Osteoblast (primary cell): Measurements from ENCODE around the gene IL15RA. TPM values are rescaled to one million over a fixed set of nuclear protein-coding genes. Genes with fewer than 3 reads are reported as not detected.

ENCODE experiments used
- DNase-seq: peaks from one replicate; pipeline ENCODE4 v3.0.0; 2011; ENCODE audit warnings: low spot score, mixed read lengths; ENCODE audit not compliant: insufficient read length; ENCODE audit errors: missing footprints
- H2AFZ ChIP-seq: 2 replicates; pipeline ENCODE4 v1.6.0; 2011; ENCODE audit warnings: mild to moderate bottlenecking, low read length
- H3K27ac ChIP-seq: 2 replicates; pipeline ENCODE4 v1.5.1; 2011; ENCODE audit warnings: mild to moderate bottlenecking, low read depth, low read length, moderate library complexity
- H3K27me3 ChIP-seq: 2 replicates; pipeline ENCODE4 v1.6.0; 2012; ENCODE audit warnings: mild to moderate bottlenecking, control low read depth, inconsistent platforms, low read length, moderate library complexity; ENCODE audit not compliant: insufficient read depth
- H3K36me3 ChIP-seq: 2 replicates; pipeline ENCODE4 v1.5.1; 2011; ENCODE audit warnings: mild to moderate bottlenecking, low read length, control low read depth, moderate library complexity; ENCODE audit not compliant: insufficient read depth
- H3K4me1 ChIP-seq: 2 replicates; pipeline ENCODE4 v1.5.1; 2011; ENCODE audit warnings: mild to moderate bottlenecking, low read length, control low read depth, moderate library complexity; ENCODE audit not compliant: insufficient read depth
- H3K4me2 ChIP-seq: 2 replicates; pipeline ENCODE4 v1.6.0; 2011; ENCODE audit warnings: mild to moderate bottlenecking, low read length; ENCODE audit not compliant: insufficient read depth
- H3K4me3 ChIP-seq: fragments of 200-600 bp; sonication (generic); 3 replicates; pipeline ENCODE4 v1.5.1; 2012; ENCODE audit warnings: mild to moderate bottlenecking, low read length, inconsistent platforms; ENCODE audit not compliant: insufficient read depth
- H3K79me2 ChIP-seq: 2 replicates; pipeline ENCODE4 v1.6.0; 2012; ENCODE audit warnings: mild to moderate bottlenecking, low read length, control low read depth, inconsistent platforms; ENCODE audit not compliant: insufficient read depth
- H3K9me3 ChIP-seq: 2 replicates; pipeline ENCODE4 v1.5.1; 2011; ENCODE audit warnings: low read depth, low read length, control low read depth
- H4K20me1 ChIP-seq: 2 replicates; pipeline ENCODE4 v1.6.0; 2012; ENCODE audit warnings: mild to moderate bottlenecking, low read length, control low read depth; ENCODE audit not compliant: insufficient read depth
- total RNA-seq: library from RNA; depleted of rRNA; stranded (reverse); fragments of >200 nt; gene quantifications from 2 replicates; pipeline ENCODE4 v1.2.3, GENCODE V29; 2012
- TF ChIP-seq, protein P1 (sequence below): IDR thresholded peaks from 2 replicates; pipeline ENCODE4 v1.5.1; 2011; ENCODE audit warnings: mild to moderate bottlenecking, low read depth, low read length, moderate library complexity; ENCODE audit errors: extremely low read depth

Gene IL15RA
- total RNA-seq, 1 donor: 1.1 TPM

DNA sequence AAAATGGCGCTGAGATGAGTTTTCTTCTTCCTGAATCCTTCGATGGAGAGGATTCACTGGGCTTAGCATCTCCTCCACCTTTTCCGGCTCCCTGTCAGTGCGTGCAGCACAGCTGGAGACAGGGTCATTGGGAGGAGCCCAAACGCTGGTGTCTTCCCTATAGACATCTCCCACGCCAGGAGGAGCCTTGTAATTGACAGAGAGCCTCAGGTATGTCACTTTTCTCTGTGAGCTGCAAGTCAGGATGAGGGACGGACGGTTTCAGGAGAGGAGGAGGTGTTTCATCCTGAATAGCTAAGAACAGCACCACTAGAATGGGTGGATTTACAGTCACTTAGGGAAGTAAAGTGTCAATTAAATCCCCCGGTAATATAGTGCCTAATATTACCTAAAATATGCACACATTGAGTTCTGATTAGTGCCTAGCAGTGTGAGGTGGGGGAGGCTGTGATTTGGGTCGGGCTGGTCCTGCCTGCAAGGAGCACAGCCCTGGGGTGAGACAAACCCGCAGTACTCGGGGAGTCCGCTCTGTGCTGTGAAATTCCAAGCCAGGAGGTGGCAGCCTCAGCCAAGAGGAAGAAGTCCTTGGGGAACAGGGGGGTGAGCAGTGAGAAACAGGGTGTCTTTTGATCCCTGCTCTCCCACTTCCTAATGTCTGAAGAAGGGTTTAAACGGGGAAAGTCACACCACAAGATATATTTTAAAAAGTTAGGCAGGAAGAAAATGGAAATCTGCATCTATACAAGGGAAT, 28.2 kb downstream of the IL15RA start:
- H3K36me3 ChIP-seq: no peaks in the 10 kb centered on the region
- H3K79me2 ChIP-seq: no peaks in the 10 kb centered on the region
- H3K9me3 ChIP-seq: no peaks in the 10 kb centered on the region
- H2AFZ ChIP-seq: no peak overlapping the region
- H4K20me1 ChIP-seq: no peaks in the 10 kb centered on the region
- peaks cover 25% of the 10 kb centered on the region for H3K4me1 ChIP-seq
- DNase-seq: peak; percentile 90
- H3K4me3 ChIP-seq: no peak overlapping the region
- TF ChIP-seq, protein P1, sequence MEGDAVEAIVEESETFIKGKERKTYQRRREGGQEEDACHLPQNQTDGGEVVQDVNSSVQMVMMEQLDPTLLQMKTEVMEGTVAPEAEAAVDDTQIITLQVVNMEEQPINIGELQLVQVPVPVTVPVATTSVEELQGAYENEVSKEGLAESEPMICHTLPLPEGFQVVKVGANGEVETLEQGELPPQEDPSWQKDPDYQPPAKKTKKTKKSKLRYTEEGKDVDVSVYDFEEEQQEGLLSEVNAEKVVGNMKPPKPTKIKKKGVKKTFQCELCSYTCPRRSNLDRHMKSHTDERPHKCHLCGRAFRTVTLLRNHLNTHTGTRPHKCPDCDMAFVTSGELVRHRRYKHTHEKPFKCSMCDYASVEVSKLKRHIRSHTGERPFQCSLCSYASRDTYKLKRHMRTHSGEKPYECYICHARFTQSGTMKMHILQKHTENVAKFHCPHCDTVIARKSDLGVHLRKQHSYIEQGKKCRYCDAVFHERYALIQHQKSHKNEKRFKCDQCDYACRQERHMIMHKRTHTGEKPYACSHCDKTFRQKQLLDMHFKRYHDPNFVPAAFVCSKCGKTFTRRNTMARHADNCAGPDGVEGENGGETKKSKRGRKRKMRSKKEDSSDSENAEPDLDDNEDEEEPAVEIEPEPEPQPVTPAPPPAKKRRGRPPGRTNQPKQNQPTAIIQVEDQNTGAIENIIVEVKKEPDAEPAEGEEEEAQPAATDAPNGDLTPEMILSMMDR: peak; percentile 67
- H3K27ac ChIP-seq: no peak overlapping the region
- no peak overlapping the region for H3K4me2 ChIP-seq
- no peaks in the 10 kb centered on the region for H3K27me3 ChIP-seq

DNA sequence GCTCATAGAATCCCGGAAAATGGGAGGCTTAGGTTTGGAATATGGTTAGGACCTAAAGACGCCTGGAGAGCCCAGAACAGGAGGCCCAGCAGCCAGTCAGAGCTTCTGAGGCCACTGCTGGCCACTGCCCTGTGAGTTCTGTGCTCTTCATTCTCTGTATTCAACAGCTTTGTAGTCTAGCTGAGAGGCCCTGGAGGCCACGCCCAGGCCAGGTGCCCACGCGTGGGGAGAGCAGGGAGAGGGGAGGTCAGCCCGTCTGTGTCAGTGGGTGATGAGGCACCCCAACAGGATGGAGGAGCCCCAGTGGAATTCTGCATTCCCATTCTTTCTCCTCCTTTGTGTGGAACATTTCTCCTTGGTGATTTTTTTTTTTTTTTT, 29.1 kb downstream of the IL15RA start:
- H3K36me3 ChIP-seq: no peaks in the 10 kb centered on the region
- no peak for DNase-seq
- no peak overlapping the region for H3K4me3 ChIP-seq
- no peaks in the 10 kb centered on the region for H4K20me1 ChIP-seq
- H3K4me2 ChIP-seq: no peak overlapping the region
- H3K27ac ChIP-seq: no peak overlapping the region
- no peak overlapping the region for H2AFZ ChIP-seq
- peaks cover 35% of the 10 kb centered on the region for H3K4me1 ChIP-seq
- no peaks in the 10 kb centered on the region for H3K9me3 ChIP-seq
- TF ChIP-seq, protein P1: no peak
- no peaks in the 10 kb centered on the region for H3K79me2 ChIP-seq
- no peaks in the 10 kb centered on the region for H3K27me3 ChIP-seq

DNA sequence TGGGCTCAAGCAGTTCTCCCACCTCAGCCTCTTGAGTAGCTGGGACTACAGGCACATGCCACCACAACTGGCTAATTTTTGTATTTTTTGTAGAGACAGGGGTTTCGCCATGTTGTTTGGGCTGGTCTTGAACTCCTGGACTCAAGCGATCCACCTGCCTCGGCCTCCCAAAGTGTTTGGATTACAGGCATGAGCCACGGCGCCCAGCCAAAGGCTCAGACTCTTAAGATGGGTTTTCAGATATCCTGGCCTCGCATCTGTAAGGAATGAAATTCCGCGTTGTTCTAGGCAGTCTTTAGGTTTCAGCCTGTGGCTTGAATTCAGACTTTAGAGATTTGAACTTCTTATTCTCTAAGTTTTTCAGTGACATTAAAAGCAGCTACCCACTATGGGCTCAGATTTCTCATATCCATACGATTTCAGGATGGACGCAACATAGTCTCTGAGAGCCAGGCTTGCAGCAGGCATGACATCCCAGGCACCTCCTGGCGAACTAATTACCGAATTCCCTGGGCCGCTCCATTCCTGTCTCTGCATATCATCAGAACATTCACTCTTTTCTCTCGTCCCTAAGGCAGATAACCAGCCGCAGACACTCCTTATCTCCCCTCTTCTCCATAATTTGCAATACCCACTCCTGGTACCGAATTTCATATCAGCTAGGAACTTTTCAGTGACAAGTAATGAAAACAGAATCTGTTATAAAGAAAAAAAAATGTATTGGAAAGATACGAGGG, 29.7 kb downstream of the IL15RA start:
- peaks cover 35% of the 10 kb centered on the region for H3K4me1 ChIP-seq
- DNase-seq: no peak

More for the DNA sequence above, 29.7 kb downstream of the IL15RA start:
- Histone ChIP-seq H3K27ac (no peak overlapping the region), H3K9me3 (no peaks in the 10 kb centered on the region), H3K4me3 (no peak overlapping the region), H4K20me1 (no peaks in the 10 kb centered on the region), H2AFZ (no peak overlapping the region), H3K27me3 (no peaks in the 10 kb centered on the region), H3K36me3 (no peaks in the 10 kb centered on the region), H3K79me2 (no peaks in the 10 kb centered on the region), H3K4me2 (no peak overlapping the region)
- TF ChIP-seq, protein P1: no peak
